HepG2 (cell line): ENCODE measurements around the gene LRRC28. TPM values are rescaled to one million over a fixed set of nuclear protein-coding genes. Genes with fewer than 3 reads are reported as not detected.

Experiments
- ATAC-seq: fragments of 200-7000 bp; cut with Tn5 transposase; 3 replicates; pipeline ENCODE4 v1.9.1; 2020; ENCODE audit warnings: mild to moderate bottlenecking, moderate library complexity
- BruUV-seq: library from RNA; stranded (reverse); fragments of 400-500 nt; replicated peaks from 2 replicates; lab custom pipeline; 2021; lab: Mats Ljungman, UMichigan
- CTCF ChIA-PET: fragments of 300-600 bp; formaldehyde crosslinking; extraction: SDS; loops from one replicate; lab custom pipeline; 2021; ENCODE audit warnings: low total read pairs, inconsistent platforms, low intra/inter-chr PET ratio; lab: Yijun Ruan, JAX
- POLR2A ChIA-PET: fragments of 350-600 bp; sonication (Branson Sonifier 250); formaldehyde crosslinking; loops from one replicate; lab custom pipeline; 2020; ENCODE audit warnings: antibody characterized with exemption, inconsistent platforms; lab: Yijun Ruan, JAX
- DNase-seq: peaks from one replicate; pipeline ENCODE4 v3.0.0-alpha.2; 2015; ENCODE audit warnings: low spot score
- FAIRE-seq: peaks from 3 replicates; lab custom pipeline; 2011; peaks lifted over from hg19 to GRCh38; lab: Jason Lieb, UNC
- H2AFZ ChIP-seq: one replicate; pipeline ENCODE4 v1.6.1; 2011; ENCODE audit warnings: low read length, inconsistent platforms
- H3K27ac ChIP-seq: fragments of 300-600 bp; 3 replicates; pipeline ENCODE4 v1.8.0; 2011; ENCODE audit warnings: mixed run types, mild to moderate bottlenecking, mixed read lengths, low read length, inconsistent platforms; ENCODE audit not compliant: insufficient read depth; ENCODE audit errors: extremely low read length
- H3K27me3 ChIP-seq, 2 experiments: fragments of 200-600 bp in 1 of 2; 2 replicates in 1 of 2; 3 replicates in 1 of 2; pipeline versions ENCODE4 v1.6.0 to v1.8.0; 2011; ENCODE audit warnings: low read length in 2 of 2, mild to moderate bottlenecking in 2 of 2, moderate library complexity in 2 of 2, inconsistent platforms in 1 of 2; ENCODE audit not compliant: insufficient read depth in 2 of 2, control insufficient read depth in 1 of 2
- H3K36me3 ChIP-seq, 2 experiments: fragments of 200-600 bp in 1 of 2; replicated peaks in 1 of 2; 2 replicates in 1 of 2; 3 replicates in 1 of 2; pipeline versions ENCODE4 v1.5.1 to v1.8.0; 2011; ENCODE audit warnings: low read length in 2 of 2, inconsistent platforms in 1 of 2; ENCODE audit not compliant: insufficient read depth in 2 of 2, control insufficient read depth in 1 of 2
- H3K4me1 ChIP-seq: 2 replicates; pipeline ENCODE4 v1.5.1; 2012; ENCODE audit warnings: low read length, inconsistent platforms; ENCODE audit not compliant: insufficient read depth
- H3K4me2 ChIP-seq: 2 replicates; pipeline ENCODE4 v1.6.0; 2011; ENCODE audit warnings: low read depth, low read length, inconsistent platforms
- H3K4me3 ChIP-seq, 3 experiments: fragments of 200-600 bp in 1 of 3; sonication (generic), shearing (Covaris generic) in 1 of 3; replicated peaks in 1 of 3; 2 replicates each; pipeline ENCODE4 v1.5.1; 2011 to 2016; ENCODE audit warnings: low read length in 3 of 3, inconsistent platforms in 2 of 3, low read depth in 2 of 3, mild to moderate bottlenecking in 2 of 3, control low read depth in 1 of 3, mixed read lengths in 1 of 3; ENCODE audit not compliant: insufficient read depth in 1 of 3
- H3K79me2 ChIP-seq: one replicate; pipeline ENCODE4 v1.6.1; 2011; ENCODE audit warnings: low read length, inconsistent platforms; ENCODE audit not compliant: insufficient read depth
- H3K9ac ChIP-seq: 2 replicates; pipeline ENCODE4 v1.6.0; 2011; ENCODE audit warnings: mild to moderate bottlenecking, low read depth, low read length, inconsistent platforms; ENCODE audit not compliant: insufficient read depth
- H3K9me3 ChIP-seq: 2 replicates; pipeline ENCODE4 v1.5.1; 2012; ENCODE audit warnings: mild to moderate bottlenecking, low read length
- H4K20me1 ChIP-seq: 2 replicates; pipeline ENCODE4 v1.6.0; 2011; ENCODE audit warnings: inconsistent platforms, mild to moderate bottlenecking, low read length, moderate library complexity; ENCODE audit not compliant: insufficient read depth
- ATF5 ChIP-seq: sonication (generic); formaldehyde crosslinking; IDR thresholded peaks from 2 replicates; pipeline ENCODE4 v1.4.0; 2020; ENCODE audit warnings: mild to moderate bottlenecking, low read depth, missing genetic modification reagents
- FOXA3 ChIP-seq: IDR thresholded peaks from 2 replicates; pipeline ENCODE4 v1.6.1; 2016; ENCODE audit warnings: missing genetic modification reagents, missing compliant biosample characterization
- KDM1A ChIP-seq: IDR thresholded peaks from 2 replicates; pipeline ENCODE4 v1.6.1; 2016; ENCODE audit warnings: missing compliant biosample characterization
- MIXL1 ChIP-seq: IDR thresholded peaks from 2 replicates; pipeline ENCODE4 v1.6.1; 2016
- SOX5 ChIP-seq: IDR thresholded peaks from 2 replicates; pipeline ENCODE4 v1.6.1; 2016; ENCODE audit warnings: borderline replicate concordance
- ZBTB40 ChIP-seq, 2 experiments: fragments of 450-650 bp in 1 of 2; sonication (generic) in 1 of 2; formaldehyde crosslinking in 1 of 2; IDR thresholded peaks; 2 replicates each; pipeline versions ENCODE4 v1.6.1 to v1.8.0; 2016 to 2022; ENCODE audit warnings: antibody characterized with exemption in 1 of 2, mild to moderate bottlenecking in 1 of 2, missing genetic modification reagents in 1 of 2
- ZMYM3 ChIP-seq: sonication (generic); formaldehyde crosslinking; IDR thresholded peaks from 2 replicates; pipeline ENCODE4 v1.5.1; 2020; ENCODE audit warnings: mild to moderate bottlenecking, missing genetic modification reagents
- ZNF3 ChIP-seq: IDR thresholded peaks from 2 replicates; pipeline ENCODE4 v1.7.0; 2017; ENCODE audit warnings: inconsistent platforms
- ZNF484 ChIP-seq: sonication (generic); formaldehyde crosslinking; IDR thresholded peaks from 2 replicates; pipeline ENCODE4 v1.5.1; 2020; ENCODE audit warnings: mild to moderate bottlenecking, low read depth, missing genetic modification reagents, borderline replicate concordance
- ZNF639 ChIP-seq: conservative IDR thresholded peaks from 2 replicates; pipeline ENCODE4 v1.6.1; 2018; ENCODE audit warnings: missing genetic modification reagents
- WGBS: methylation state at CpG from one replicate; pipeline ENCODE4 v1.1.6; 2017; ENCODE audit warnings: low lambda C conversion rate; 5-methylcytosine and 5-hydroxymethylcytosine counted together
- in situ Hi-C: cut with HindIII; loops from 2 replicates; pipeline ENCODE4 v1.10.0; 2017; ENCODE audit warnings: low pct_unique_long_range_greater_than_20kb; ENCODE audit not compliant: extremely low pct_ligation_motif_present
- intact Hi-C: fragments of 100-400 bp; cut with micrococcal nuclease; formaldehyde crosslinking; loops from one replicate; pipeline ENCODE4 v1.10.0; 2022; ENCODE audit not compliant: unreplicated experiment
- polyA plus RNA-seq, 8 experiments: library from polyadenylated mRNA; depleted of rRNA in 3 of 8; stranded (reverse) in 7 of 8; unstranded in 1 of 8; fragments of >200 nt; fragmentation: Illumina TruSeq in 4 of 8; extraction: Trizol in 4 of 8; gene quantifications; 2 replicates each; pipeline versions ENCODE4 v1.2.1 to v1.2.3, GENCODE V29; 2011 to 2016; ENCODE audit warnings: low read depth in 4 of 8, missing spikeins in 1 of 8, mixed read lengths in 1 of 8; ENCODE audit not compliant: insufficient read depth in 1 of 8
- total RNA-seq, 5 experiments: library from RNA; depleted of rRNA; stranded (reverse); fragments of >200 nt; fragmentation: Illumina TruSeq; extraction: Trizol; gene quantifications; 2 replicates each; pipeline ENCODE4 v1.2.3, GENCODE V29; 2016; ENCODE audit warnings: low read depth in 1 of 5

The LRRC28 gene
- total and polyA plus RNA-seq, 2 of the 13 experiments (the other 11 are each of a cell fraction or from before 2014, with no cell fraction given): 17.5 to 21.3 TPM

GRCh38 chr15:99421758-99422157 is 170.5 kb downstream of the LRRC28 start (continued):
- TF ChIP-seq ZNF639 (CRISPR knock-in tag): no peak
- TF ChIP-seq KDM1A (CRISPR knock-in tag): peak; percentile 84
- no peak for TF ChIP-seq ATF5
- no peak for TF ChIP-seq ZNF484 (CRISPR knock-in tag)
- TF ChIP-seq ZMYM3 (CRISPR knock-in tag): peak; percentile 40; the same call in 1 of the 2 replicates
- TF ChIP-seq ZNF3 (CRISPR knock-in tag): peak; percentile 37; the same call in 1 of the 2 replicates

- no peaks in the 10 kb centered on the region; a peak in 2 of 5 replicates for H3K27me3 ChIP-seq
- DNase-seq: no peak
- POLR2A ChIA-PET: no interaction called here
- H3K79me2 ChIP-seq: no peaks in the 10 kb centered on the region
- in situ Hi-C loops: loop anchor here (25.0 kb wide), 1 partner anchor 289 kb away; no protein-coding TSS in a partner anchor
- 74% methylated on average over 16 of the region's 16 CpGs for WGBS
- H3K9ac ChIP-seq: no peak overlapping the region
- TF ChIP-seq ZBTB40 (IDR thresholded peaks at IDR 0.05) (no peak), ZBTB40 (CRISPR knock-in tag; IDR thresholded peaks at IDR 0.05) (0 out of 2 replicates have a peak, but pooled peaks have one; percentile 53), MIXL1 (CRISPR knock-in tag) (no peak), FOXA3 (CRISPR knock-in tag) (peak; percentile 30; the same call in 1 of the 2 replicates), SOX5 (CRISPR knock-in tag) (no peak)
- TF ChIP-seq, all 625 proteins: peak for 2
- FAIRE-seq: no peak
- H3K27ac ChIP-seq: no peak overlapping the region
- no peaks in the 10 kb centered on the region for H3K9me3 ChIP-seq
- intact Hi-C loops: no loop called here
- peaks cover 59% of the 10 kb centered on the region for H3K4me1 ChIP-seq
- H3K36me3 ChIP-seq: no peaks in the 10 kb centered on the region
- no TSS peak for BruUV-seq
- H4K20me1 ChIP-seq: no peaks in the 10 kb centered on the region
- no peak overlapping the region for H2AFZ ChIP-seq
- H3K4me3 ChIP-seq: no peak overlapping the region
- CTCF ChIA-PET: no interaction called here
- ATAC-seq: no peak
- H3K4me2 ChIP-seq: no peak overlapping the region
Observed at GRCh38 chr15:99423186-99424130, 172.2 kb downstream of the LRRC28 start.
